GM12864 (cell line): ENCODE results near the gene SLC28A3.

ENCODE experiments used
- DNase-seq: peaks from one replicate; pipeline ENCODE4 v3.0.0-alpha.2; 2011; ENCODE audit warnings: low read depth
- H3K4me3 ChIP-seq: 2 replicates; pipeline ENCODE4 v1.5.1; 2011; ENCODE audit warnings: mild to moderate bottlenecking, low read depth, low read length, control low read depth
- CTCF ChIP-seq: IDR thresholded peaks from 2 replicates; pipeline ENCODE4 v1.5.1; 2011; ENCODE audit warnings: low read depth, mild to moderate bottlenecking, moderate library complexity, low read length, control low read depth, inconsistent platforms; ENCODE audit errors: missing control alignments

SLC28A3 gene

GRCh38 chr9:84318981-84319380, 21.6 kb downstream of the SLC28A3 start:
- DNase-seq, result no peak
- H3K4me3 ChIP-seq, result no peak overlapping the region
- no peak for TF ChIP-seq CTCF

DNA sequence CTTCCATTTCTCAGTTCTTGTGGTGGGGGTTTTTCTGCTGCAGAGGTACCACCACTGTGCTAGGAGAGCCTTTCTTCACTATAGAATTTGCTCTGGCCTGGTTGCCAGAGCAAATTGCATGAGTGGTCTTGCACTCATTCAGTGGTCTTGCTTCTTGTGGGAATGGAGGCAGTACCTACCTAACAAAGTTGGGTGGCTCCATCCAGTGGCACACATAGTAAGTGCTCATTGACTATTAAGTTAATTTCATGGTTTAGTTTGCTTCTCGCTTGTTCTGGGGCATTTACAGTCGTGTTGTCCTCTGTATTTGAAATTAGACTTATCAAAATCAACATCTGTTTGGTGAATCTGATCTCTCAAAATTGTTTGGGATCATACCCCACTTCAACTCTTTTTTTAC, 23.0 kb downstream of the SLC28A3 start:
- DNase-seq, result no peak

GRCh38 chr9:84315278-84315877, 25.2 kb downstream of the SLC28A3 start:
- DNase-seq, result peak; percentile 26
- H3K4me3 ChIP-seq, result no peak overlapping the region

More for the DNA sequence above, 23.0 kb downstream of the SLC28A3 start:
- H3K4me3 ChIP-seq, result no peak overlapping the region
- peak; percentile 37 for TF ChIP-seq CTCF

DNA sequence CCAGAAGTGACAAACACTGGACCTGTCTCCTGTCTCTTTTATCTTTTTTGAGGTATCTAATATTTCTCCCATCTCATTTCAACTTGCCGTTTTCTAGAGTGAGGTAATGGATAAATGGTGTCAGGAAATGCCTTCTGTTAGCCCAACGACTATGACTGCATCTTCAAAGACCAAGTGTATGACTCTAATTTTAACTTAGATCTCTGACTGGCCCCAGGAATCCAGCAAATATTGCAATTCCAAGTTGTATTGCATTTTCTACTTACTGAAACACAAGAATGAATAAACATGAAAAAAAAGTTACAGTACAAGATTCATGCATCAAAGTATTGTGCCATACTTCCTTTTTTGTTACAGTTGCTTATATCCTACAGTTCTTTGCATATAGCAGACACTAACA, 26.3 kb downstream of the SLC28A3 start:
- H3K4me3 ChIP-seq, result no peak overlapping the region
- DNase-seq, result no peak
- TF ChIP-seq CTCF, result no peak

More at GRCh38 chr9:84315278-84315877, 25.2 kb downstream of the SLC28A3 start:
- TF ChIP-seq CTCF, result peak; percentile 76

GRCh38 chr9:84310883-84311282, 29.7 kb downstream of the SLC28A3 start:
- DNase-seq, result no peak
- no peak for TF ChIP-seq CTCF
- no peak overlapping the region for H3K4me3 ChIP-seq

- no peak for DNase-seq
- H3K4me3 ChIP-seq, result no peak overlapping the region
- TF ChIP-seq CTCF, result no peak
These were observed 34.9 kb downstream of the SLC28A3 start for GRCh38 chr9:84305497-84306131.

DNA sequence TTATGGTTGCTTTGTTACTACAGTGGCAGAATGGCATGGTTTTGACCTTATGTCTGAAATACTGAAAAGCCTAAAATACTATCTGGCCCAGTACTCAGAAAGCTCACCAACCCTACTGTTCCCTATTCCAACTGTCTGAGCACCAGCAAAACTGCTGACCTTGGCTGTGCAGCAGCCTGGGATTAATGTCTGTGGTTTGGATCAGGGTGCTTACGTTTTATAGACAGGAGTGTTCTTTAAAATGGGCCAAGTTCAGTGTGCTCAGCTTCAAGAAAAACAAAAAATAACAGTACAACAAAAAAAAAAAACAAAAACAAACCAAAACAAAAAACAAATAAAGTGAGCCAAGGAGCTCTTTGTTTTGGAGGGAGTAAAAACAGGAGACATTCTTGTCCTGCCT, 36.4 kb downstream of the SLC28A3 start:
- no peak for TF ChIP-seq CTCF
- DNase-seq, result no peak
- H3K4me3 ChIP-seq, result no peak overlapping the region
